ENCODE measurements around the gene INTS13.
A peak's percentile ranks its signal among the peaks of the same experiment; 100 is the strongest.
"Not testable (repeated sequence)": the region's sequence is repeated elsewhere in the genome, so short reads cannot be mapped to it uniquely, and the experiment has no call there.

INTS13 gene

GRCh38 chr12:26929590-26929989 lies 8.2 kb downstream of the INTS13 start:
- no peak for DNase-seq

- no peak for DNase-seq
Measured at GRCh38 chr12:26928661-26929060, 9.1 kb downstream of the INTS13 start.

- DNase-seq = no peak
Measured at GRCh38 chr12:26921886-26922285, 15.9 kb downstream of the INTS13 start.

- DNase-seq = no peak
Measured at GRCh38 chr12:26919216-26919555, 18.6 kb downstream of the INTS13 start.

GRCh38 chr12:26918321-26919215 lies 19.2 kb downstream of the INTS13 start:
- DNase-seq = no peak

- no peak for DNase-seq
Measured at GRCh38 chr12:26906704-26907103, 31.1 kb downstream of the INTS13 start.

GRCh38 chr12:26906024-26906423 lies 31.8 kb downstream of the INTS13 start:
- DNase-seq = no peak

GRCh38 chr12:26903396-26903795 lies 34.4 kb downstream of the INTS13 start:
- DNase-seq = not testable (repeated sequence)

GRCh38 chr12:26896913-26897312 lies 40.9 kb downstream of the INTS13 start:
- DNase-seq = no peak

GRCh38 chr12:26895672-26896071 lies 42.1 kb downstream of the INTS13 start:
- no peak for DNase-seq

- no peak for DNase-seq
Measured at GRCh38 chr12:26891704-26892103, 46.1 kb downstream of the INTS13 start.

- DNase-seq = no peak
Measured at GRCh38 chr12:26890784-26891183, 47.0 kb downstream of the INTS13 start.

GRCh38 chr12:26884765-26885576 lies 52.8 kb downstream of the INTS13 start:
- peak; percentile 89 to 94 (median 92) for DNase-seq

GRCh38 chr12:26880625-26881024 lies 57.2 kb downstream of the INTS13 start:
- DNase-seq = no peak

GRCh38 chr12:26878661-26879119 lies 59.1 kb downstream of the INTS13 start:
- DNase-seq = no peak

- peak; percentile 21 to 42 (median 35) for DNase-seq
Measured at GRCh38 chr12:26874501-26875296, 63.1 kb downstream of the INTS13 start.

GRCh38 chr12:26872625-26873024 lies 65.2 kb downstream of the INTS13 start:
- DNase-seq = no peak

- no peak for DNase-seq
Measured at GRCh38 chr12:26871985-26872384, 65.8 kb downstream of the INTS13 start.

- no peak for DNase-seq
Measured at GRCh38 chr12:26870491-26871419, 67.0 kb downstream of the INTS13 start.

- DNase-seq = no peak
Measured at GRCh38 chr12:26869908-26870459, 67.8 kb downstream of the INTS13 start.

- no peak for DNase-seq
Measured at GRCh38 chr12:26869104-26869494, 68.7 kb downstream of the INTS13 start.
